ENCODE results near the gene NDUFA9.

The NDUFA9 gene
- 18.5 to 22.7 reads per million in 2 experiments for total RNA-seq

GRCh38 chr12:4648501-4649357 lies at the start of gene NDUFA9, which contains the start of gene AKAP3:
NDUFA9 (plus strand) TSS chr12:4649114; CDS start chr12:4649127, 13 bp downstream.
AKAP3 (minus strand) TSS chr12:4649051; CDS start chr12:4638196, 10,855 bp downstream.
- peak; percentile 69 for DNase-seq (ENCODE audit: low read depth)

GRCh38 chr12:4603421-4603820 lies 45.5 kb upstream of the NDUFA9 start:
- no peak for DNase-seq (ENCODE audit: low read depth)

GRCh38 chr12:4603946-4604345 lies 45.0 kb upstream of the NDUFA9 start:
- DNase-seq (ENCODE audit: low read depth): no peak

GRCh38 chr12:4604684-4605193 lies 44.2 kb upstream of the NDUFA9 start:
- peak; percentile 56 for DNase-seq (ENCODE audit: low read depth)

GRCh38 chr12:4607056-4607455 lies 41.9 kb upstream of the NDUFA9 start:
- DNase-seq (ENCODE audit: low read depth): no peak

GRCh38 chr12:4609071-4609470 lies 39.8 kb upstream of the NDUFA9 start:
- DNase-seq (ENCODE audit: low read depth): no peak

- DNase-seq (ENCODE audit: low read depth): no peak
These were observed 38.4 kb upstream of the NDUFA9 start for GRCh38 chr12:4610481-4610880.

- no peak for DNase-seq (ENCODE audit: low read depth)
These were observed 33.2 kb upstream of the NDUFA9 start for GRCh38 chr12:4615667-4616066.

GRCh38 chr12:4621511-4621910 lies 27.4 kb upstream of the NDUFA9 start:
- DNase-seq (ENCODE audit: low read depth): no peak

GRCh38 chr12:4626543-4626942 lies 22.4 kb upstream of the NDUFA9 start:
- no peak for DNase-seq (ENCODE audit: low read depth)

- DNase-seq (ENCODE audit: low read depth): no peak
These were observed 20.5 kb upstream of the NDUFA9 start for GRCh38 chr12:4628406-4628805.

- DNase-seq (ENCODE audit: low read depth): no peak
These were observed 18.7 kb upstream of the NDUFA9 start for GRCh38 chr12:4630262-4630661.

GRCh38 chr12:4643747-4644146 lies 5.2 kb upstream of the NDUFA9 start:
- no peak for DNase-seq (ENCODE audit: low read depth)

- no peak for DNase-seq (ENCODE audit: low read depth)
These were observed 3.9 kb upstream of the NDUFA9 start for GRCh38 chr12:4645023-4645422.

GRCh38 chr12:4648104-4648500 lies 812 bp upstream of the NDUFA9 start:
- no peak for DNase-seq (ENCODE audit: low read depth)

GRCh38 chr12:4649358-4649661 lies 396 bp downstream of the NDUFA9 start:
- DNase-seq (ENCODE audit: low read depth): no peak

GRCh38 chr12:4653257-4653656 lies 4.3 kb downstream of the NDUFA9 start:
- DNase-seq (ENCODE audit: low read depth): no peak

GRCh38 chr12:4653691-4654090 lies 4.8 kb downstream of the NDUFA9 start:
- DNase-seq (ENCODE audit: low read depth): no peak

- DNase-seq (ENCODE audit: low read depth): no peak
These were observed 15.1 kb downstream of the NDUFA9 start for GRCh38 chr12:4663971-4664505.

- DNase-seq (ENCODE audit: low read depth): no peak
These were observed 16.3 kb downstream of the NDUFA9 start for GRCh38 chr12:4665236-4665635.

- no peak for DNase-seq (ENCODE audit: low read depth)
These were observed 30.8 kb downstream of the NDUFA9 start for GRCh38 chr12:4679711-4680110.

GRCh38 chr12:4681732-4682131 lies 32.8 kb downstream of the NDUFA9 start:
- no peak for DNase-seq (ENCODE audit: low read depth)

GRCh38 chr12:4685317-4685716 lies 36.4 kb downstream of the NDUFA9 start:
- no peak for DNase-seq (ENCODE audit: low read depth)

All from T follicular helper cell (primary cell).